Activated T-helper 1 cell treated with anti-CD3 and anti-CD28 coated beads, Interleukin-12 subunit alpha, Interleukin-12 subunit beta, Interleukin-2, Interleukin-4 antibody, amounts not matched to agents 30 ng/mL and 10 ng/mL and 1 ng/mL, durations not matched to agents 14 hours and 24 hours and 36 hours (primary cell): ENCODE results near the gene RBKS. TPM values are rescaled to one million over a fixed set of nuclear protein-coding genes. Genes with fewer than 3 reads are reported as not detected.
A peak's percentile ranks its signal among the peaks of the same experiment; 100 is the strongest.
"Not testable (repeated sequence)": the region's sequence is repeated elsewhere in the genome, so short reads cannot be mapped to it uniquely, and the experiment has no call there.

ENCODE experiments used
- DNase-seq: peaks from one replicate; pipeline ENCODE4 v3.0.0; 2021; ENCODE audit warnings: low spot score
- H3K27ac Mint-ChIP-seq: one replicate; pipeline ENCODE4 v1.8.0; 2021; ENCODE audit warnings: mild to moderate bottlenecking, mixed read lengths
- H3K27me3 Mint-ChIP-seq: one replicate; pipeline ENCODE4 v1.8.0; 2022; ENCODE audit warnings: mild to moderate bottlenecking, moderate library complexity, mixed read lengths; ENCODE audit not compliant: insufficient read depth
- H3K36me3 Mint-ChIP-seq: one replicate; pipeline ENCODE4 v1.8.0; 2021; ENCODE audit warnings: low read depth, mixed read lengths
- H3K4me1 Mint-ChIP-seq: one replicate; pipeline ENCODE4 v1.8.0; 2021; ENCODE audit warnings: low read depth, mixed read lengths
- H3K4me3 Mint-ChIP-seq: one replicate; pipeline ENCODE4 v1.8.0; 2021; ENCODE audit warnings: mild to moderate bottlenecking, moderate library complexity, mixed read lengths
- H3K9me3 Mint-ChIP-seq: one replicate; pipeline ENCODE4 v1.8.0; 2021; ENCODE audit warnings: mixed read lengths
- intact Hi-C: fragments of 100-400 bp; cut with micrococcal nuclease; formaldehyde crosslinking; loops from one replicate; pipeline ENCODE4 v1.15.1; 2024
- total RNA-seq: library from RNA; stranded (reverse); gene quantifications from 2 replicates; pipeline ENCODE4 v1.2.3, GENCODE V29; 2022

The RBKS gene
- total RNA-seq, 1 donor from 2014 or later: 0.83 TPM

GRCh38 chr2:27771548-27772335 lies 118.4 kb downstream of the RBKS start, which contains the start of gene MRPL33:
Gene MRPL33 (plus strand): TSS chr2:27771719. CDS start chr2:27771778, 59 bp downstream.
- intact Hi-C loops: loop anchor here (1.0 to 2.0 kb wide), 6 partner anchors 108 to 980 kb away; partner anchors contain the start of genes BABAM2, PPP1CB, RBKS and SLC4A1AP
- Mint-ChIP-seq H3K27ac (peak within 1 kb of the TSS; percentile 96), H3K9me3 (no peaks in the 10 kb centered on the region), H3K36me3 (peaks cover 24% of the 10 kb centered on the region), H3K4me3 (peak within 1 kb of the TSS; percentile 99), H3K27me3 (no peaks in the 10 kb centered on the region), H3K4me1 (peaks cover 47% of the 10 kb centered on the region)
- DNase-seq: peak; percentile 86

GRCh38 chr2:27771202-27771547 lies 119.0 kb downstream of the RBKS start:
- intact Hi-C loops: loop anchor here (1.0 to 2.0 kb wide), 6 partner anchors 108 to 980 kb away; partner anchors contain the start of genes BABAM2, PPP1CB, RBKS and SLC4A1AP
- H3K27ac Mint-ChIP-seq: peak overlapping the region; percentile 96
- H3K4me3 Mint-ChIP-seq: peak overlapping the region; percentile 99
- no peak for DNase-seq
- no peaks in the 10 kb centered on the region for H3K27me3 Mint-ChIP-seq
- H3K4me1 Mint-ChIP-seq: peaks cover 45% of the 10 kb centered on the region
- peaks cover 22% of the 10 kb centered on the region for H3K36me3 Mint-ChIP-seq
- no peaks in the 10 kb centered on the region for H3K9me3 Mint-ChIP-seq

GRCh38 chr2:27766287-27766661 lies 123.9 kb downstream of the RBKS start:
- no peak for DNase-seq
- Mint-ChIP-seq H3K27ac (no peak overlapping the region), H3K9me3 (no peaks in the 10 kb centered on the region), H3K4me3 (peak overlapping the region; percentile 17), H3K27me3 (peaks cover 6% of the 10 kb centered on the region), H3K36me3 (no peaks in the 10 kb centered on the region), H3K4me1 (peaks cover 17% of the 10 kb centered on the region)
- intact Hi-C loops: no loop called here

GRCh38 chr2:27765621-27766286 lies 124.4 kb downstream of the RBKS start:
- H3K4me3 Mint-ChIP-seq: no peak overlapping the region
- DNase-seq: peak; percentile 31
- peaks cover 6% of the 10 kb centered on the region for H3K27me3 Mint-ChIP-seq
- H3K36me3 Mint-ChIP-seq: no peaks in the 10 kb centered on the region
- H3K4me1 Mint-ChIP-seq: peaks cover 12% of the 10 kb centered on the region
- intact Hi-C loops: no loop called here
- H3K27ac Mint-ChIP-seq: no peak overlapping the region
- H3K9me3 Mint-ChIP-seq: no peaks in the 10 kb centered on the region

GRCh38 chr2:27764526-27764925 lies 125.7 kb downstream of the RBKS start:
- H3K4me3 Mint-ChIP-seq, intact Hi-C loops, H3K27me3 Mint-ChIP-seq, DNase-seq, H3K9me3 Mint-ChIP-seq, H3K27ac Mint-ChIP-seq, H3K36me3 Mint-ChIP-seq: not testable (repeated sequence)
- H3K4me1 Mint-ChIP-seq: peaks cover 12% of the 10 kb centered on the region

GRCh38 chr2:27763907-27764267 lies 126.3 kb downstream of the RBKS start:
- H3K4me1 Mint-ChIP-seq: peaks cover 12% of the 10 kb centered on the region
- intact Hi-C loops: no loop called here
- no peak overlapping the region for H3K27ac Mint-ChIP-seq
- H3K9me3 Mint-ChIP-seq: no peaks in the 10 kb centered on the region
- peaks cover 6% of the 10 kb centered on the region for H3K27me3 Mint-ChIP-seq
- no peak overlapping the region for H3K4me3 Mint-ChIP-seq
- no peak for DNase-seq
- no peaks in the 10 kb centered on the region for H3K36me3 Mint-ChIP-seq

GRCh38 chr2:27762951-27763906 lies 127.0 kb downstream of the RBKS start:
- Mint-ChIP-seq H3K36me3 (no peaks in the 10 kb centered on the region), H3K4me3 (no peak overlapping the region), H3K4me1 (peaks cover 12% of the 10 kb centered on the region), H3K9me3 (no peaks in the 10 kb centered on the region), H3K27me3 (peaks cover 6% of the 10 kb centered on the region), H3K27ac (no peak overlapping the region)
- no peak for DNase-seq
- intact Hi-C loops: no loop called here

- Mint-ChIP-seq H3K4me3 (no peak overlapping the region), H3K27me3 (peaks cover 6% of the 10 kb centered on the region), H3K36me3 (no peaks in the 10 kb centered on the region), H3K4me1 (no peaks in the 10 kb centered on the region), H3K9me3 (no peaks in the 10 kb centered on the region), H3K27ac (no peak overlapping the region)
- no peak for DNase-seq
- intact Hi-C loops: no loop called here
Measured at GRCh38 chr2:27756544-27757498, 133.4 kb downstream of the RBKS start.

- H3K4me3 Mint-ChIP-seq: no peak overlapping the region
- no peaks in the 10 kb centered on the region for H3K9me3 Mint-ChIP-seq
- no peak overlapping the region for H3K27ac Mint-ChIP-seq
- no peaks in the 10 kb centered on the region for H3K36me3 Mint-ChIP-seq
- intact Hi-C loops: no loop called here
- peaks cover 4% of the 10 kb centered on the region for H3K27me3 Mint-ChIP-seq
- no peak for DNase-seq
- no peaks in the 10 kb centered on the region for H3K4me1 Mint-ChIP-seq
Measured at GRCh38 chr2:27756091-27756490, 134.1 kb downstream of the RBKS start.

- intact Hi-C loops: loop anchor here (1.0 to 5.0 kb wide), 5 partner anchors 52 to 997 kb away; partner anchors contain the start of genes FOSL2 and PPP1CB
- no peaks in the 10 kb centered on the region for H3K9me3 Mint-ChIP-seq
- DNase-seq: no peak
- H3K4me3 Mint-ChIP-seq: no peak overlapping the region
- H3K4me1 Mint-ChIP-seq: no peaks in the 10 kb centered on the region
- H3K36me3 Mint-ChIP-seq: no peaks in the 10 kb centered on the region
- peaks cover 4% of the 10 kb centered on the region for H3K27me3 Mint-ChIP-seq
- no peak overlapping the region for H3K27ac Mint-ChIP-seq
Measured at GRCh38 chr2:27754831-27755230, 135.4 kb downstream of the RBKS start.

GRCh38 chr2:27754138-27754588 lies 136.0 kb downstream of the RBKS start:
- Mint-ChIP-seq H3K4me1 (no peaks in the 10 kb centered on the region), H3K4me3 (no peak overlapping the region), H3K36me3 (no peaks in the 10 kb centered on the region), H3K9me3 (peaks cover 6% of the 10 kb centered on the region), H3K27me3 (peaks cover 4% of the 10 kb centered on the region), H3K27ac (no peak overlapping the region)
- intact Hi-C loops: loop anchor here (1.0 to 5.0 kb wide), 5 partner anchors 51 to 998 kb away; partner anchors contain the start of genes FOSL2 and PPP1CB
- DNase-seq: peak; percentile 62
